ENCODE data around the gene TM7SF2.
A peak's percentile ranks its signal among the peaks of the same experiment; 100 is the strongest.

The TM7SF2 gene

DNA sequence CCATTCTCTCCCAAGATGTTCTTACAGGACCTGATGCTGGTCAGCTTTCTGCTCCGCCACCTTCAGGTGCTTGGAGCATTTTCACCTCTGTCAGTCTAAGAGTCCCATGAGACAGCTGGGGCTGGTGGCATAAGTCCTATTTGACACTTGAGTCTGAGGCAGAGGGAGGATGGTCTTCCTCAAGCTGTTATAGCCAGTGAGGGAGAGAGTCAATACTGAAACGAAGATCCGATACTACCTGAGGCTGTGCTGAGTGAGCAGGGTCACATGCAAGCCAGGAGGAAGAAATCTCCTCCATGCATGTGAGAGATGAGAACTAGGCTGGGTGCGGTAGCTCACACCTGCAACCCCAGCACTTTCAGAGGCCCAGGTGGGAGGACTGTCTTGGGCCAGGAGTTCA, 22.1 kb upstream of the TM7SF2 start:
- DNase-seq (ENCODE audit: low read depth in 1 of 2, low spot score in 1 of 2) = no peak

DNA sequence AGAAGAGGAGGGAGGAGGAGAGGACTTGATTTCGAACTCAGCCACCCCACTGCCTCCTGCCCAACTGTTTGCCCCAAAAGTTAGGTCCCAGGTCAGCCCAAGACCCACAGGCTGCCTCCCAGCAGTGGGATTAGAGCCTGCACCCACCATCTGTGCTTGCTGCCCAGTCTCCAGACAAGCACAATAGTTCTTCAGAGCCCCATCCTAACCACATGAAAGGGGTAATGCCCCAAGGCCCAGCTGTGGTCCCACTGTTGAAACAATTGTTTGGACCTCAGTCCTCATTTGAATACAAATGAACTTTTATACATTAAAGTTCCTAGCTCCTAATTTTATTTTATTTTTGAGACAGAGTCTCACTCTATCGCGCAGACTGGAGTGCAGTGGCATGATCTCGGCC, 21.0 kb upstream of the TM7SF2 start:
- no peak for DNase-seq (ENCODE audit: low read depth in 1 of 2, low spot score in 1 of 2)

DNA sequence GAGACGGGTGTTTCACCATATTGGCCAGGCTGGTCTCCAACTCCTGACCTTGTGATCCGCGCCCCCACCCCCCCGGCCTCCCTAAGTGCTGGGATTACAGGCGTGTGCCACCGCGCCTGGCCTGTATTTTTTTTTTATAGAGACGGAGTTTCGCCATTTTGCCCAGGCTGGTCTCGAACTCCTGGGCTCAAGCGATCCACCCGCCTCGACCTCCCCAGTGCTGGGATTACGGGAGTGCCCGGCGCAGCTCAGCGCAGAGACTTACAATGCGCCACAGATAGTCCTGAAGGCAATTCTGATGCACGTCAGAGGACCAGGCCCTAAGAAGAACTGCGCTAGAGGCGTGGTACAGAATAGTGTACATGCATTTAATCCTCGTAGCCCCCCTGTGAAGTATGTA, 16.2 kb upstream of the TM7SF2 start:
- DNase-seq (ENCODE audit: low read depth in 1 of 2, low spot score in 1 of 2) = no peak

DNA sequence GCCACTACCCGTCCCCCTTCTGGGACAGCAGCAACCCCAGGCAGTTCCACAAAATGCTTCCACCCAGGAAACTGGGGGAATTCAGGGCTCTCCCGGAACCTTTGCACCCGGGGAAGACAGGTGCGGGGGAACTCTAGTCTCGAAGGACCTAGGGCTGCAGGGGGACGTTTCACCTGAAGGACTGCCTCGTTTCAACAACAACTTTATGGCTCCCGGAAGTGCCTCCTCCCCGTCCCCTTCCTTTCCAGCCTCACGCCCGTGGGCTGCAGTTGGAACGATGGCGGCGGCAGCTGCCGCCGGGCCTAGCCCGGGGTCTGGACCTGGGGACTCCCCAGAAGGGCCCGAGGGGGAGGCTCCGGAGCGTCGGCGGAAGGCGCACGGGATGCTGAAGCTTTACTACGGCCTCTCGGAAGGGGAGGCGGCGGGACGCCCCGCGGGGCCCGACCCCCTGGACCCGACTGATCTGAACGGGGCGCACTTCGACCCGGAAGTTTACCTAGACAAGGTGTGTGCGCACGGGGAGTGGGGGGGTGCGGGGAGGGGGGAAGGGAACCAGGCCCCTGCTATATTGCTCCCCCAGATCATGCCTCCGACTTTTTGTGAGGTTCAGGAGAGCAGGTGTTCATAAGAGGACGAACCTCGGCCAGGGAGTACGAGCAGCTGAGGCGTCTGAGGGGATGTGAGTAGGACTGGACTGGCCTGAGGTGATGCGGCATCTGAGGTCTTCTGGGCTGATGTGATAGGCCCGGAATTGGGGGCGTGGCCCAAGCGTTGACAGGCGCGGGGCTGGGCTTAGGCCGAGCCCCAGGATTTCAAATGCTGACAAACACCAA, 15.5 kb upstream of the TM7SF2 start, which contains the start of gene VPS51:
TSS of gene VPS51 (plus strand) at position 241 of the 833 bp plus-strand sequence. CDS start at position 278, 37 bp downstream.
- peak; percentile 70 to 71 for DNase-seq (ENCODE audit: low read depth in 1 of 2, low spot score in 1 of 2)

DNA sequence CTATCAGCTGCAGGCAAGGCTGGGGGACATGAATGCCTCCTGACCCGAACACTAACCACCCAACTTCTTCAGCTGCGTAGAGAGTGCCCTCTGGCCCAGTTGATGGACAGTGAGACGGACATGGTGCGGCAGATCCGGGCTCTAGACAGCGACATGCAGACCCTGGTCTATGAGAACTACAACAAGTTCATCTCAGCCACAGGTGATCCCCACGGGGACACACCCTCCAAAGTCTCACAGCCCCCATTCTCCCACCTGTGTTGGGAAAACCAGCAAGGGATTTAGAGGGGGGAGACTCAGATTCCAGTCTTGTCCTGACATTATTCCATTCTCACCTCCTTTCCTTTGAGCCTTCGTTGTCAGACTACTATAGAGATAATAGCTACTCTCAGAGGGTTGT, 14.7 kb upstream of the TM7SF2 start:
- DNase-seq (ENCODE audit: low read depth in 1 of 2, low spot score in 1 of 2) = no peak

DNA sequence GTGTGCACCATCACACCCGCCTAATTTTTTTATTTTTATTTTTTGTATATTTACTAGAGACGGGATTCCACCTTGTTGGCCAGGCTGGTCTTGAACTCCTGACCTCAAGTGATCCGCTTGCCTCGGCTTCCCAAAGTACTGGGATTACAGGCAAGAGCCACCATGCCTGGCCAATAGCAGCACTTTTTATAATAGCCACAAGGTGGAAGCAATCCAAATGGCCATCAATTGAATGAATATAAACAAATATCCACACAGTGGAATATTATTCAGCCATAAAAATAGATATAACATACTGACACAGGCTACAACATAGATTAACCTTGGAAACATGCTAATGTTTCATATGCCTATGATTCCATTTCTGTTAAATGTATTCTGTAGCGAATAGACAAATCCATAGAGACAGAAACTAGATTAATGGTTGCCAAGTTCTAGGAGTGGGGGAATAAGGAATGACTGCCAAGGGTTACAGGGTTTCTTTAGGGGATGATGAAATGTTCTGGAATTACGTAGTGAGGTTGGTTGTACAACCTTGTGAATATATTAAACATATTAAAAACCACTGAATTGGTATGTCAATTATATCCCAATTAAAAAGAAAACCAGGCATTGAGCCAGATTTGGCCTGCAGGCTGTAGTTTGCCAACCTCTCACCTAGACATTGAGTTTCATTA, 10.9 kb upstream of the TM7SF2 start:
- no peak for DNase-seq (ENCODE audit: low read depth in 1 of 2, low spot score in 1 of 2)

DNA sequence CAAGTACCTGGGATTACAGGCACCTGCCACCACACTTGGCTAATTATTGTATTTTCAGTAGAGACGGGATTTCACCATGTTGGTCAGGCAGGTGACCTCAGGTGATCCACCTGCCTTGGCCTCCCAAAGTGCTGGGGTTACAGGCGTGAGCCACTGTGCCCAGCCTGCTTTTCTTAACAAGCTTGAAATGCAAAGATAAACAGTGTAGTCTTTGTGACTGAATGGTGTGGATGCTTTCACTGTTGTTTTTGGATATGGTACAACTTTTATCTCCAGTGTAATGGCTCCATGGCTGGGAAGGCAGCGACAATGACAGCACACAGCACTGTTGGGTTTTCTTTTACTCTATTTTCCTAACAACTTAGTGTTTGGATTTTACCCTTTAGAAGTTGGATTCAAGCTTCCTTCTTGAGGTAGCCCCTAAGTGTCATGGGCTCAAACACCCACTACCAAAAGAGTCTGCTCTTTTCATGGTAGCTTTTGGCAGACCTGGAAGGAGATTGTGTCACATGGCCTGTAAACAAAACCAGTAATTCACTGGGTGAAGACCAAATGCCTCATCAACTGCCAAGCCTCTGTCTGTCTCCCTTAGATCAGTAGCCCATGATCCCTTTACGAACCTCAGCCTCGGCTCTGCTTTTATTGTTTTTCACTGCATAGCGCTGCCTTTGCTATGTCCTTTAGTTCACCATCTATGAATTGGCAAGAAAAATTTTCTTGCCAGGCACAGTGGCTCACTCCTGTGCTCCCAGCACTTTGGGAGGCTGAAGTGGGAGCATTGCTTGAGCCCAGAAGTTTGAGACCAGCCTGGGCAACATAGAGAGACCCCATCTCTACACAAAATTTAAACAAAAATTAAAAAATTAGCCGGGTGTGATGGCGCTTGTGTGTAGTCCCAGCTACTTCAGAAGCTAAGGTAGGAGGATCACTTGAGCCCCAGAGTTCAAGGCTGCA, 9.3 kb upstream of the TM7SF2 start:
- DNase-seq (ENCODE audit: low read depth in 1 of 2, low spot score in 1 of 2) = no peak

DNA sequence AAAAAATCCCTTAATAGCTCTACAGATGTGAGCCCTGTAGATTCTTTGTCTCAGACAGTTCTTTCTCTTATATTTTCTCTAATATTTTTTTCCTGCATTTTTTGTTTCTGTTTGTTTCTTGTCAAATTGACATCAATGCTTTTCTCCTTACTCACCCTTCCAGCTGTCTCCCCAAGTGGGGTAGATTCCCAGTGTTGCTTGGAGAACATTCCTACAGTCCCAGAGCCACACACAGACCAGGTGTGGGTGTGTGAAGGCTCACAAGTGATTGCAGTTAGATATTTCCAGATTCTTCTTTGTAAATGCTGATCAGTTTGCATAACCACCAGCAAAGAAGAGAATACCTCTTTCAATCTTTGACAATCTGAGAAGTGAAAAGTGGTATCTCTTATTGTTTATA, 8.2 kb upstream of the TM7SF2 start:
- no peak for DNase-seq (ENCODE audit: low read depth in 1 of 2, low spot score in 1 of 2)

DNA sequence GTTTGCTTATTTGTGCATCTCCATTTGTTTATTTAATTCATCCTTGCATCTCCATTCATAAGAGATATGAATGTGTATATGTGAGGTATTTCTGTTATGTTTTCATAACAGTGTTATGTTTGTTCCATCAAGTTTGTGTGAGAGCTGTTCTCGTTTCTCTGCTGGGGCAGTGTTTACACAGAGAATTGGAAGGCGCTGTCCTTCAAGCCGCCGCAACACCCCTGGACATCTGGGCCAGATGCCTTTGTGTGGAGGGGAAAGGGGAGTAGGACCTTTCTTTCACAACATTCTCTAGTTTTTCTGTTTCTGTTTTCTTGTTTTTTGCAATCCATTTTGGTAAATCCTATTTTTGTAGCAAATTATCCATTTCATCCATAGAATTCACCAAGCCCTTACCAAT, 7.0 kb upstream of the TM7SF2 start:
- DNase-seq (ENCODE audit: low read depth in 1 of 2, low spot score in 1 of 2) = no peak

DNA sequence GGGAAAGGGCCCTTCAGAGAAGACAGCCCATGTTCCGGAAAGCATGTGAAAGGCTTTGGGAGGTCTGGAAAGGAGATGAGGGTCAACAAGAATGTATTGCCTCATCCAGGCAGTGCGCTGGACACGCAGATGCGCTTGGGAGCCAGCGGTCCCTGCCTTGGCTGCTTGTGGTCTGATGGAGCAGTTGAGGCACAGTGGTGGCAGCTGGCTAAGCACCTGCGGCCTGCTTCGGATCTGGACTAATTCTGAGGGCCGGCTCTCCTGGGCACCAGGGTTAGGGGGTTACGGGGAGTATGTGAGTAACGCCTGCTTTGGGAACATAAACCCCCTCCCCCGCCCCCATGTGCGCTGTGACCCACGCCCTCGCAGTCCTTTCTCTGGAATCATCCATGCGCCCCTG, 4.6 kb upstream of the TM7SF2 start:
- DNase-seq (ENCODE audit: low read depth in 1 of 2, low spot score in 1 of 2) = no peak

DNA sequence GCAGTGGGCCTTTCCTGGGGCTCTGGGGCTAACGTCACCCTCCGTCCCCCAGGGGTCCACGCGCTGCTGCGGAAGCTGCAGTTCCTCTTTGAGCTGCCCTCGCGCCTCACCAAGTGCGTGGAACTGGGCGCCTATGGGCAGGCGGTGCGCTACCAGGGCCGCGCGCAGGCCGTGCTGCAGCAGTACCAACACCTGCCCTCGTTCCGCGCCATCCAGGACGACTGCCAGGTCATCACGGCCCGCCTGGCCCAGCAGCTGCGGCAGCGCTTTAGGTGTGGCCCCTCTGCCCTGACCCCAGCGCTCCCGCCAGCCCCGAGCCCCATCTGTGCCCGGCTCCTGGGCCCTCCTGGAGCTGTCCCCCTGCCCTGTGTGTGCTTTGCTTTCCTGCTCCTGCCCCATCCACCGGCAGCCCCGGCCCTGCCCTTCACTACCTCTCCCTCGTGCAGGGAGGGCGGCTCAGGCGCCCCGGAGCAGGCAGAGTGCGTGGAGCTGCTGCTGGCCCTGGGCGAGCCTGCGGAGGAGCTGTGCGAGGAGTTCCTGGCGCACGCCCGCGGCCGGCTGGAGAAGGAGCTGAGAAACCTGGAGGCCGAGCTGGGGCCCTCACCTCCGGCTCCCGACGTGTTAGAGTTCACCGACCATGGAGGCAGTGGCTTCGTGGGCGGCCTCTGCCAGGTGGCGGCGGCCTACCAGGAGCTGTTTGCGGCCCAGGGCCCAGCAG, 3.8 kb upstream of the TM7SF2 start:
- no peak for DNase-seq (ENCODE audit: low read depth in 1 of 2, low spot score in 1 of 2)

DNA sequence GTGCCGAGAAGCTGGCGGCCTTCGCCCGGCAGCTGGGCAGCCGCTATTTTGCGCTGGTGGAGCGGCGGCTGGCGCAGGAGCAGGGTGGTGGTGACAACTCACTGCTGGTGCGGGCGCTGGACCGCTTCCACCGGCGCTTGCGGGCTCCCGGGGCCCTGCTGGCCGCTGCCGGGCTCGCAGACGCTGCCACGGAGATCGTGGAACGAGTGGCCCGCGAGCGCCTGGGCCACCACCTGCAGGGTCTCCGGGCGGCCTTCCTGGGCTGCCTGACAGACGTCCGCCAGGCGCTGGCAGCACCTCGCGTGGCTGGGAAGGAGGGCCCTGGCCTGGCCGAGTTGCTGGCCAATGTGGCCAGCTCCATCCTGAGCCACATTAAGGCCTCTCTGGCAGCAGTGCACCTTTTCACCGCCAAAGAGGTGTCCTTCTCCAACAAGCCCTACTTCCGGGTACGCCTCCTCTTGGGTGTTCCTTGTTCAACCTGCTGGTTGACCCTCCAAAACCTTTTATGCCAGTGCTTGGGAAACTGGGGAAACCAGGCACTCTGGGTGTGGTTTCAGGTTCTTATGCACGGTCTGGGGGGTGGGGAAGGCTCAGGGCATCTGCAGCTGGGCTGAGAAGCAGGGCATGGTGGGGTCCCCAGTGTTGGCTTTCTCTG, 3.1 kb upstream of the TM7SF2 start:
- DNase-seq (ENCODE audit: low read depth in 1 of 2, low spot score in 1 of 2) = no peak

DNA sequence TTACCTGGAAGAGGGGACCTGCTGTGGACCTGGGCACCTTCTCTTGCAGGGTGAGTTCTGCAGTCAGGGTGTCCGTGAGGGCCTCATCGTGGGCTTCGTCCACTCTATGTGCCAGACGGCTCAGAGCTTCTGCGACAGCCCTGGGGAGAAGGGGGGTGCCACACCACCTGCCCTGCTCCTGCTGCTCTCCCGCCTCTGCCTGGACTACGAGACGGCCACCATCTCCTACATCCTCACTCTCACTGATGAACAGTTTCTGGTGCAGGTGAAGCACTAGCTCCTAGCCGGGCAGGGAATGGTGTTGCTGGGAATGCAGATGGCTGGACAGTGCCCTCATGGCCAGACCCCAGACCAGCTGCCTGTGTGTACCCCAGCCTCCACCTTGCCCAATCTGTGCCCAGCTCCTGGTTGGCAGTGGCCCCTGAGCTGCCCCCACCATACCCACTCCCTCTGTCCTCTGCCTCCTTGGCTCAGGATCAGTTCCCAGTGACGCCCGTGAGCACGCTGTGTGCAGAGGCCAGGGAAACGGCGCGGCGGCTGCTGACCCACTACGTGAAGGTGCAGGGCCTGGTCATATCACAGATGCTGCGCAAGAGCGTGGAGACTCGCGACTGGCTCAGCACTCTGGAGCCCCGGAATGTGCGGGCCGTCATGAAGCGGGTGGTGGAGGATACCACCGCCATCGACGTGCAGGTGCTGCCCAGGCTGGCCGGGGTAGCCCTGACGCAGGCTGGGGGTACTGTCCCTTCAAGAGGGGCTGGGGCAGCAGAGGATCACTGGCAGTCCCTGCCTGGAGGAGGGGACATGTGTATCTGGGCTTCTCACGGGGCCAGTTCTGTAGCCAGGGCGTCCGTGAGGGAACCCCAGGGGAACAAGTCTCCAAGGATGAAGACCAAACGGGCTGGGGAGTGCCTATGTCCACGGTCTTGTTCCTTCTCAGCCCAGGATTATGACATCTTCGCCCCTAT, 2.2 kb upstream of the TM7SF2 start:
- DNase-seq (ENCODE audit: low read depth in 1 of 2, low spot score in 1 of 2) = no peak

DNA sequence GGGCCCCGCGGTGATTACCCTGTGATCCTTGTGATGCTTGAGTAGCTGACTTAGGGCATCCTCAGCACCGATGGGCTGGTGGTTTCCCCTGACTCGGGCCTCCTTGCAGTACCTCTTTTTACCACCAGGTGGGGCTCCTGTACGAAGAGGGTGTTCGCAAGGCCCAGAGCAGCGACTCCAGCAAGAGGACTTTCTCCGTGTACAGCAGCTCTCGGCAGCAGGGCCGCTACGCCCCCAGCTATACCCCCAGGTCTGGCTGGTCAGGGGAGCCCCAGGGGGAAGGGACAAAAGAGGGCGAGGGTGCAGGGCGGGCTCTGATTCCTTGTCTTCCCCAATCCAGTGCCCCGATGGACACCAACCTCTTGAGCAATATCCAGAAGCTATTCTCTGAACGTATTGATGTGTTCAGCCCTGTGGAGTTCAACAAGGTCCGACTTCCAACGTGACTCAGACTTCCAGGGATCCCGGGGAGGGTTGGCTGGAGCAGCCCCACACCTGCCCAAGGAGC, 1.3 kb upstream of the TM7SF2 start:
- DNase-seq (ENCODE audit: low read depth in 1 of 2, low spot score in 1 of 2) = peak; percentile 92 to 95

DNA sequence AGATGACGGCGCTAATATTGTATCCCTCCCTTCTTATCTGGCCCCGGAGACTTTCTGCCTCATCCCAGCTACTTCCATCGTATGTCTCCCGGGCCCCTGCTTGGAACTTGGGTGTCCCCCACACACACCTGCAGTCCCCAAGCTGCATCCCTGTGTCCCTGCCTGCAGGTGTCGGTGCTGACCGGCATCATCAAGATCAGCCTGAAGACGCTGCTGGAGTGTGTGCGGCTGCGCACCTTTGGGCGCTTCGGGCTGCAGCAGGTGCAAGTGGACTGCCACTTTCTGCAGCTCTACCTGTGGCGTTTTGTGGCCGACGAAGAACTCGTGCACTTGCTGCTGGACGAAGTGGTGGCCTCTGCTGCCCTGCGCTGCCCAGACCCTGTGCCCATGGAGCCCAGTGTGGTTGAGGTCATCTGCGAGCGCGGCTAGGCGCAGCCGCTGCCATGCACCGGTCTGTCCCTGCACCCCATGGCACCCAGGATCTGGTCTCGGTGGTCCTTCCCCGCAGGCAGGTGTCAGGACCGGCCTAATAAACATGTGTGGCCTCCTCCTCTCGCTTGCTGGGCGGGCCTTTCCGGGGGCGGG, 421 bp upstream of the TM7SF2 start:
- no peak for DNase-seq (ENCODE audit: low read depth in 1 of 2, low spot score in 1 of 2)

DNA sequence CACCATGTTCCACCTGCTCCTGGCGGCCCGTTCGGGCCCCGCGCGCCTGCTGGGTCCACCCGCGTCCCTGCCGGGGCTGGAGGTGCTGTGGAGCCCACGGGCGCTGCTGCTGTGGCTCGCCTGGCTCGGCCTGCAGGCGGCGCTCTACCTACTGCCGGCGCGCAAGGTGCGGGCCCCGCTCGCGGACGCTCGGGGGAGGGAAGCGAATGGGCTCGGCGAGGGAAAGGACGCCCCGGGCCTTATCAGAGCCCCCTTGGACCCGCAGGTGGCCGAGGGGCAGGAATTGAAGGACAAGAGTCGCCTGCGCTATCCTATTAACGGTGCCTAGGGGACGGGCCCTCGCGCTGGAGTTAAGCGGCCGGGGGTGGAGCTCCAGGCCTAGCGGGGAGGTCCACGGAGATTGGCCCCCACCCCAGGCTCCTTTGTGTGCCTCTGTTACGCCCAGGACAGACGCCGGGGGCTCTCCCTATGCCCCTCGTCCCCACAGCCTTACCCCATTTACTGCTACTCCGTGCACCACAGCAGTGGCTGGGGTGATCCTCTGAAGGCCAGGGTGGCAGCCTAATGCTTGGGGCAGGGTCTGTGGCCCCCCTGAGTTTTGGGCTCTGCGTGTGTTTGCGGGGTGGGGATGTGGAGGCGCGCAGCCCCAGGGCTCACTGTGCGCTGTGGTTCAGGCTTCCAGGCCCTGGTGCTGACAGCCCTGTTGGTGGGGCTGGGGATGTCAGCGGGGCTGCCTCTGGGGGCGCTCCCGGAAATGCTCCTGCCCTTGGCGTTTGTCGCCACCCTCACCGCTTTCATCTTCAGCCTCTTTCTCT, 1.1 kb downstream of the TM7SF2 start:
- DNase-seq (ENCODE audit: low read depth in 1 of 2, low spot score in 1 of 2) = peak; percentile 60 to 65

DNA sequence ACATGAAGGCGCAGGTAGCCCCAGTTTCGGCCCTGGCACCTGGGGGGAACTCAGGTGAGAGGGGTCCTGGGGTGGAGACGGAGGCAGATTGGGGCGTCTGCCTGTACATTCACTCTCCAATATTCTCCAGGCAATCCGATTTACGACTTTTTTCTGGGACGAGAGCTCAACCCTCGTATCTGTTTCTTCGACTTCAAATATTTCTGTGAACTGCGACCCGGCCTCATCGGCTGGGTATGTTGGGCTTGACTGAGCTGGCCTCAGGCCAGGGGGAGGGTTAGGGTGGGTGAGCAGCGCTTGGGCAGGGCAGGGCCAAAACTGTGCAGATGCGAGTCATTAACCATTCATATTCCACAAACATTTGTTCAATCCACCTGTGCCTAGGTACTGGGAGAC, 1.7 kb downstream of the TM7SF2 start:
- DNase-seq (ENCODE audit: low read depth in 1 of 2, low spot score in 1 of 2) = no peak

DNA sequence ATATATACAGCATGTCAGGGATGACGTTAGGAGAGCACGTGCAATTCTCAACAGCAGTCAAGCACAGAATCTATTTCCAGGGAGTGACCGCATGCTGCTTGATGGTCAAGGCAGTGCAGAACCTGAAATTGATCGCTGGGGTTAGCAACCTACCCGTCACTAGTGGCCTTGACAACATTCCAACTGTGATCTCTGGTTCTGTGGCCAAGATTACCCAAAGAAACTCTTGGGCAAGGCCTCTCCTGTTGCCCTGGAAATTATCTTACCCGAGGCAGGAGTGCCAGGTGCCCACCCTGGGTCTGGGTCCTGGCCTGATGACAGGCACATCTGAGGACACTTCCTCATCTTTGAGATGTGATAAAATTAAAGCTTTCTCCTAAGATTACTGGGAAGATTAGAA, 2.2 kb downstream of the TM7SF2 start:
- no peak for DNase-seq (ENCODE audit: low read depth in 1 of 2, low spot score in 1 of 2)

Data from stimulated activated CD4-positive, alpha-beta T cell treated with anti-CD3 and anti-CD28 coated beads, Interleukin-15, amount 100 ng/mL, for 1 hour (primary cell).